H1 (cell line): ENCODE data around the gene SLIT3. TPM values are rescaled to one million over a fixed set of nuclear protein-coding genes. Genes with fewer than 3 reads are reported as not detected.

Source experiments
- CTCF ChIA-PET: fragments of 300-600 bp; sonication (Branson Sonifier 250); formaldehyde crosslinking; loops from one replicate; lab custom pipeline; 2021; ENCODE audit not compliant: partially characterized antibody; lab: Charles Lee
- POLR2A ChIA-PET: fragments of 300-600 bp; sonication (Branson Sonifier 250); formaldehyde crosslinking; loops from one replicate; lab custom pipeline; 2021; ENCODE audit warnings: inconsistent platforms; ENCODE audit not compliant: partially characterized antibody; lab: Charles Lee
- DNase-seq, 2 experiments: peaks; one replicate each; pipeline versions ENCODE4 v3.0.0 to v3.0.0-alpha.2; 2010 to 2022; ENCODE audit warnings: low spot score in 2 of 2, low read depth in 1 of 2, mixed read lengths in 1 of 2
- FAIRE-seq: peaks from 2 replicates; lab custom pipeline; 2011; peaks lifted over from hg19 to GRCh38; lab: Jason Lieb, UNC
- H2AFZ ChIP-seq: 2 replicates; pipeline ENCODE4 v1.8.1; 2012; ENCODE audit warnings: low read length, inconsistent platforms
- H2AK5ac ChIP-seq: 2 replicates; pipeline ENCODE4 v1.6.1; 2013; ENCODE audit warnings: low read depth, low read length
- H2BK120ac ChIP-seq: replicated peaks from 2 replicates; pipeline ENCODE3; 2013; ENCODE audit warnings: low read depth, low read length, inconsistent platforms
- H2BK12ac ChIP-seq: 2 replicates; pipeline ENCODE4 v1.6.1; 2013; ENCODE audit warnings: low read depth, low read length
- H2BK15ac ChIP-seq: 2 replicates; pipeline ENCODE4 v1.6.1; 2013; ENCODE audit warnings: low read length
- H2BK20ac ChIP-seq: 2 replicates; pipeline ENCODE4 v1.6.1; 2013; ENCODE audit warnings: low read length
- H2BK5ac ChIP-seq: 2 replicates; pipeline ENCODE4 v1.6.1; 2013; ENCODE audit warnings: low read depth, low read length
- H3K14ac ChIP-seq: 2 replicates; pipeline ENCODE4 v1.6.1; 2013; ENCODE audit warnings: inconsistent platforms; ENCODE audit not compliant: insufficient read length
- H3K18ac ChIP-seq: 2 replicates; pipeline ENCODE4 v1.6.1; 2013; ENCODE audit warnings: low read length; ENCODE audit errors: extremely low read depth
- H3K23ac ChIP-seq: 2 replicates; pipeline ENCODE4 v1.6.1; 2013; ENCODE audit warnings: inconsistent platforms; ENCODE audit not compliant: insufficient read length
- H3K23me2 ChIP-seq: 2 replicates; pipeline ENCODE4 v1.6.1; 2013; ENCODE audit warnings: low read depth, low read length
- H3K27ac ChIP-seq: 2 replicates; pipeline ENCODE4 v1.6.1; 2011; ENCODE audit warnings: low read depth, low read length, inconsistent platforms
- H3K27me3 ChIP-seq, 4 experiments: replicated peaks in 1 of 4; 1 replicate in 1 of 4; 2 replicates in 3 of 4; pipeline versions ENCODE4 v1.6.1 to v1.8.1; 2011 to 2013; ENCODE audit warnings: low read length in 3 of 4, mild to moderate bottlenecking in 3 of 4, inconsistent platforms in 2 of 4, mixed read lengths in 2 of 4, moderate library complexity in 1 of 4; ENCODE audit not compliant: control insufficient read depth in 3 of 4, insufficient read depth in 3 of 4; ENCODE audit errors: extremely low read depth in 1 of 4
- H3K36me3 ChIP-seq, 4 experiments: 2 replicates each; pipeline versions ENCODE4 v1.6.1 to v1.8.1; 2011 to 2013; ENCODE audit warnings: mild to moderate bottlenecking in 4 of 4, low read length in 3 of 4, moderate library complexity in 2 of 4, control low read depth in 1 of 4, inconsistent platforms in 1 of 4; ENCODE audit not compliant: insufficient read depth in 4 of 4, control insufficient read depth in 2 of 4
- H3K4ac ChIP-seq: replicated peaks from 2 replicates; pipeline ENCODE3; 2013; ENCODE audit warnings: low read length, low read depth, mixed read lengths, inconsistent platforms; ENCODE audit not compliant: insufficient read length
- H3K4me1 ChIP-seq, 4 experiments: replicated peaks in 1 of 4; 1 replicate in 1 of 4; 2 replicates in 3 of 4; pipeline versions ENCODE4 v1.6.1 to v1.8.1; 2011 to 2013; ENCODE audit warnings: low read length in 3 of 4, inconsistent platforms in 2 of 4, mixed read lengths in 1 of 4; ENCODE audit not compliant: insufficient read depth in 4 of 4, control insufficient read depth in 3 of 4
- H3K4me2 ChIP-seq, 2 experiments: 2 replicates each; pipeline versions ENCODE4 v1.6.1 to v1.8.1; 2011 to 2013; ENCODE audit warnings: low read depth in 2 of 2, low read length in 2 of 2, control low read depth in 1 of 2, inconsistent platforms in 1 of 2, mild to moderate bottlenecking in 1 of 2; ENCODE audit not compliant: insufficient read depth in 1 of 2
- H3K4me3 ChIP-seq, 4 experiments: fragments of 200-600, 300-600 bp in 1 of 4; sonication (generic), shearing (Covaris generic), sonication (Bioruptor Twin) in 1 of 4; 2 replicates each; pipeline versions ENCODE4 v1.5.1 to v1.8.1; 2011 to 2016; ENCODE audit warnings: low read length in 4 of 4, low read depth in 3 of 4, control low read depth in 2 of 4, inconsistent platforms in 2 of 4, mild to moderate bottlenecking in 2 of 4, mixed read lengths in 1 of 4, moderate library complexity in 1 of 4; ENCODE audit not compliant: insufficient read depth in 2 of 4; ENCODE audit errors: extremely low read depth in 1 of 4
- H3K56ac ChIP-seq: replicated peaks from 2 replicates; pipeline ENCODE3; 2013; ENCODE audit warnings: low read depth, mild to moderate bottlenecking, mixed read lengths, low read length, inconsistent platforms; ENCODE audit not compliant: insufficient read length
- H3K79me1 ChIP-seq: 2 replicates; pipeline ENCODE4 v1.6.1; 2013; ENCODE audit warnings: low read depth, low read length, control low read depth
- H3K79me2 ChIP-seq, 2 experiments: 2 replicates each; pipeline versions ENCODE4 v1.6.1 to v1.8.1; 2012 to 2013; ENCODE audit warnings: low read length in 2 of 2, mild to moderate bottlenecking in 2 of 2, inconsistent platforms in 1 of 2; ENCODE audit not compliant: insufficient read depth in 2 of 2, control insufficient read depth in 1 of 2
- H3K9ac ChIP-seq, 4 experiments: replicated peaks in 1 of 4; 1 replicate in 1 of 4; 2 replicates in 3 of 4; pipeline versions ENCODE4 v1.6.1 to v1.8.1; 2011 to 2013; ENCODE audit warnings: low read depth in 3 of 4, low read length in 3 of 4, control low read depth in 2 of 4, mild to moderate bottlenecking in 2 of 4, moderate library complexity in 2 of 4, inconsistent platforms in 1 of 4; ENCODE audit errors: extremely low read depth in 1 of 4
- H3K9me3 ChIP-seq, 2 experiments: 2 replicates each; pipeline versions ENCODE4 v1.6.1 to v1.8.1; 2012 to 2013; ENCODE audit warnings: mild to moderate bottlenecking in 2 of 2, moderate library complexity in 2 of 2, control low read depth in 1 of 2, inconsistent platforms in 1 of 2, low read depth in 1 of 2, low read length in 1 of 2, mixed read lengths in 1 of 2; ENCODE audit not compliant: insufficient read depth in 2 of 2
- H4K20me1 ChIP-seq, 2 experiments: replicated peaks in 1 of 2; 2 replicates each; pipeline versions ENCODE3 to v1.8.1; 2011 to 2013; ENCODE audit warnings: inconsistent platforms in 2 of 2, low read length in 2 of 2, mild to moderate bottlenecking in 1 of 2; ENCODE audit not compliant: insufficient read depth in 2 of 2, control insufficient read depth in 1 of 2
- H4K5ac ChIP-seq: 2 replicates; pipeline ENCODE4 v1.6.1; 2013; ENCODE audit warnings: low read length, low read depth, mixed read lengths, inconsistent platforms; ENCODE audit not compliant: insufficient read length
- H4K8ac ChIP-seq: 2 replicates; pipeline ENCODE4 v1.8.0; 2013; ENCODE audit warnings: mild to moderate bottlenecking, moderate library complexity, low read length, inconsistent platforms; ENCODE audit not compliant: insufficient read depth; ENCODE audit errors: extremely low read depth
- H4K91ac ChIP-seq: replicated peaks from 2 replicates; pipeline ENCODE3; 2013; ENCODE audit warnings: low read length, mixed read lengths, inconsistent platforms; ENCODE audit not compliant: insufficient read length
- ATF3 ChIP-seq: IDR thresholded peaks from 2 replicates; pipeline ENCODE4 v1.6.1; 2011; ENCODE audit warnings: low read depth, mild to moderate bottlenecking, low read length; ENCODE audit not compliant: insufficient read depth
- BRCA1 ChIP-seq: IDR thresholded peaks from 2 replicates; pipeline ENCODE4 v1.6.1; 2012; ENCODE audit warnings: low read depth, low read length, improper control_type of control experiment
- E2F6 ChIP-seq: IDR thresholded peaks from 2 replicates; pipeline ENCODE4 v1.6.1; 2012; ENCODE audit warnings: inconsistent platforms
- EGR1 ChIP-seq: IDR thresholded peaks from 2 replicates; pipeline ENCODE4 v1.6.1; 2011; ENCODE audit warnings: low read depth, low read length, borderline replicate concordance
- EZH2 ChIP-seq: fragments of 200-600 bp; sonication (generic); IDR thresholded peaks from 2 replicates; pipeline ENCODE4 v1.7.1; 2012; ENCODE audit warnings: low read depth, mild to moderate bottlenecking, moderate library complexity, low read length, inconsistent platforms; ENCODE audit not compliant: severe bottlenecking
- JUN ChIP-seq: IDR thresholded peaks from 2 replicates; pipeline ENCODE4 v1.6.1; 2011; ENCODE audit warnings: low read depth, mild to moderate bottlenecking, improper control_type of control experiment, low read length
- KDM1A ChIP-seq: fragments of 200-600, 300-600 bp; sonication (generic); IDR thresholded peaks from 2 replicates; pipeline ENCODE4 v1.7.1; 2016; ENCODE audit warnings: mild to moderate bottlenecking, low read length, borderline replicate concordance
- MAX ChIP-seq: IDR thresholded peaks from 2 replicates; pipeline ENCODE4 v1.6.1; 2012; ENCODE audit warnings: inconsistent platforms
- POLR2AphosphoS5 ChIP-seq: IDR thresholded peaks from 2 replicates; pipeline ENCODE4 v1.6.1; 2011; ENCODE audit warnings: low read depth, low read length
- SAP30 ChIP-seq: fragments of 300-600 bp; sonication (generic); IDR thresholded peaks from 2 replicates; pipeline ENCODE4 v1.7.1; 2012; ENCODE audit warnings: low read length, moderate library complexity, mild to moderate bottlenecking, inconsistent platforms; ENCODE audit not compliant: insufficient read depth, insufficient replicate concordance
- SP4 ChIP-seq: IDR thresholded peaks from 2 replicates; pipeline ENCODE4 v1.6.1; 2012; ENCODE audit warnings: low read length, inconsistent platforms
- TAF7 ChIP-seq: optimal IDR thresholded peaks from 2 replicates; pipeline ENCODE3; 2011; ENCODE audit warnings: low read depth, mild to moderate bottlenecking, inconsistent platforms, low read length, moderate library complexity, borderline replicate concordance
- WGBS, 2 experiments: shearing (Covaris generic) in 1 of 2; methylation state at CpG; one replicate each; pipeline versions ENCODE4 v1.1.6 to v1.1.7; 2013 to 2015; ENCODE audit warnings: low lambda C conversion rate in 2 of 2, mixed read lengths in 2 of 2, inconsistent platforms in 1 of 2, low coverage in 1 of 2, missing lambda C conversion rate in 1 of 2; ENCODE audit not compliant: insufficient replicate concordance in 2 of 2, insufficient coverage in 1 of 2, insufficient read length in 1 of 2; ENCODE audit errors: extremely low coverage in 1 of 2, missing lambda C conversion rate in 1 of 2; 5-methylcytosine and 5-hydroxymethylcytosine counted together
- polyA plus RNA-seq, 7 experiments: library from polyadenylated mRNA; depleted of rRNA in 3 of 7; stranded (reverse) in 5 of 7; unstranded in 2 of 7; fragments of >200 nt in 5 of 7; fragments of 200-250 nt in 2 of 7; gene quantifications; 1 replicate in 5 of 7; 2 replicates in 1 of 7; 4 replicates in 1 of 7; pipeline versions ENCODE4 v1.2.1 to v1.2.3, GENCODE V29; 2011 to 2013; ENCODE audit warnings: missing spikeins in 2 of 7, mixed read lengths in 2 of 7
- total RNA-seq: library from RNA; stranded (reverse); fragmentation: NEBNext Ultra II Directional; extraction: Animal tissue kit (Norgen Biotek cat#: 25700); gene quantifications from 2 replicates; pipeline ENCODE4 v1.2.1, GENCODE V29; 2021

Gene SLIT3
- total and polyA plus RNA-seq, 2 of the 8 experiments (the other 6 are each of a cell fraction or from before 2014, with no cell fraction given) = 1.1 to 1.2 TPM

- Histone ChIP-seq H3K36me3 (no peaks in the 10 kb centered on the region), H3K27ac (no peak overlapping the region), H3K4me3 (no peak overlapping the region), H2BK12ac (no peak overlapping the region), H2BK5ac (no peak overlapping the region), H3K18ac (no peak overlapping the region), H3K56ac (no peak overlapping the region), H2BK20ac (no peak overlapping the region), H2AK5ac (no peak overlapping the region), H3K79me2 (no peaks in the 10 kb centered on the region), H3K9me3 (no peaks in the 10 kb centered on the region), H2AFZ (no peak overlapping the region), H3K4me1 (peaks cover 0 to 15% (median 7%) of the 10 kb centered on the region in 4 experiments; a peak in 3 of 7 replicates), H4K91ac (no peak overlapping the region), H2BK15ac (no peak overlapping the region), H2BK120ac (no peak overlapping the region), H3K23ac (no peak overlapping the region), H3K23me2 (no peaks in the 10 kb centered on the region), H3K14ac (no peak overlapping the region), H4K8ac (no peak overlapping the region), H4K5ac (no peak overlapping the region), H3K4me2 (no peak overlapping the region), H4K20me1 (no peaks in the 10 kb centered on the region), H3K27me3 (no peaks in the 10 kb centered on the region), H3K79me1 (no peaks in the 10 kb centered on the region), H3K9ac (no peak overlapping the region), H3K4ac (no peak overlapping the region)
- WGBS, 2 experiments = 88% methylated on average over 15 of the region's 15 CpGs; no CpG with 5 or more reads in 1 of the 2 experiments
- ChIA-PET CTCF (no interaction called here), POLR2A (no interaction called here)
- DNase-seq = no peak
- no peak for TF ChIP-seq BRCA1
- no peak for TF ChIP-seq MAX
- no peak for TF ChIP-seq KDM1A
- TF ChIP-seq POLR2AphosphoS5 = no peak
- TF ChIP-seq ATF3 = no peak
- no peak for TF ChIP-seq EZH2
- no peak for TF ChIP-seq E2F6
- TF ChIP-seq SP4 = no peak
- no peak for TF ChIP-seq JUN
- no peak for TF ChIP-seq SAP30
- TF ChIP-seq TAF7 = no peak
- no peak for TF ChIP-seq EGR1
- no peak for FAIRE-seq
Observed at GRCh38 chr5:169104937-169105494, 195.9 kb downstream of the SLIT3 start.
